ENCODE results near the gene ADAR. TPM values are rescaled to one million over a fixed set of nuclear protein-coding genes. Genes with fewer than 3 reads are reported as not detected.

The ADAR gene
- total RNA-seq, 1 donor from 2014 or later, result 209 TPM

DNA sequence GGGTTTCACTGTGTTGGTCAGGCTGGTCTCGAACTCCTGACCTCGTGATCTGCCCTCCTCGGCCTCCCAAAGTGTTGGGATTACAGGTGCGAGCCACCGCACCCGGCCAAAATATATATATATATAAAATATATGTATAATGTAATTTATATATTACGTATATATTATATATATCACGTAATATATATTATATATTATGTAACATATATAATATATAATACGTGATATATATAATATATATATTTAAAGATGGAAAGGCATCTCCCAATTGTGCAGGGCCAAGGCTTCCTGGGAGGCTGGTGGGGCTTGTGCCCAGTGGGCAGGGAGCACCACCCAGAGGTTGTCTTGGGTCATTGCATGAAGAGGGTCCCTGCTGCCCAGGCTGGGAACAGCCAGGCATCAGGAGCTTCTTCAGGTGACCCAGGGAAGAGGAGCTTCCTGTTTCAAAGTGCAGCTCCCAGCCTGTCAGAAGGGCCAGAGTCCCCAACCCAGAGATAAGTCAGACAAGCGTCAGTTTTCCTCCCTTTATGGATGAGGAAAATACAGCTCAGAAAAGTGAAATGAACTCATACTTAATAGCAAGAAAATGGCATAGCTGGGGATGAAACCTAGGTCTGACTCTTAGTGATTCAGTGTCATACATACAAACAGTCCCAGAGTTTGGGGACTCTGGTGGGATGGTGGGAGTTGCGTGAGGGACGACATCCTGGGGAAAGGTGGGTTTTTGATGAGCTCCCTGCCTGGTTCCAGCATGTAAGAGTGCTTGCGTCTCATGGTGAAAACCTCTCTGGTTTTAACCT lies 61.5 kb downstream of the ADAR start:
- no peak overlapping the region for H3K27ac Mint-ChIP-seq
- ChIA-PET POLR2A (interaction anchor here (0.7 to 1.1 kb wide), 2 partner anchors 67 to 590 kb away, joined by 3 read pairs; no protein-coding TSS in a partner anchor), CTCF (interaction anchor here (0.6 to 6.2 kb wide), 9 partner anchors 9 to 220 kb away, joined by 3 to 101 read pairs (median 3); no protein-coding TSS in a partner anchor)
- H3K4me1 Mint-ChIP-seq, result peaks cover 5% of the 10 kb centered on the region
- H3K27me3 Mint-ChIP-seq, result no peaks in the 10 kb centered on the region
- peak; percentile 97 for ATAC-seq (ENCODE audit: low read depth)
- no peaks in the 10 kb centered on the region for H3K9me3 Mint-ChIP-seq
- peak; percentile 27 for DNase-seq
- TF ChIP-seq, protein P1, sequence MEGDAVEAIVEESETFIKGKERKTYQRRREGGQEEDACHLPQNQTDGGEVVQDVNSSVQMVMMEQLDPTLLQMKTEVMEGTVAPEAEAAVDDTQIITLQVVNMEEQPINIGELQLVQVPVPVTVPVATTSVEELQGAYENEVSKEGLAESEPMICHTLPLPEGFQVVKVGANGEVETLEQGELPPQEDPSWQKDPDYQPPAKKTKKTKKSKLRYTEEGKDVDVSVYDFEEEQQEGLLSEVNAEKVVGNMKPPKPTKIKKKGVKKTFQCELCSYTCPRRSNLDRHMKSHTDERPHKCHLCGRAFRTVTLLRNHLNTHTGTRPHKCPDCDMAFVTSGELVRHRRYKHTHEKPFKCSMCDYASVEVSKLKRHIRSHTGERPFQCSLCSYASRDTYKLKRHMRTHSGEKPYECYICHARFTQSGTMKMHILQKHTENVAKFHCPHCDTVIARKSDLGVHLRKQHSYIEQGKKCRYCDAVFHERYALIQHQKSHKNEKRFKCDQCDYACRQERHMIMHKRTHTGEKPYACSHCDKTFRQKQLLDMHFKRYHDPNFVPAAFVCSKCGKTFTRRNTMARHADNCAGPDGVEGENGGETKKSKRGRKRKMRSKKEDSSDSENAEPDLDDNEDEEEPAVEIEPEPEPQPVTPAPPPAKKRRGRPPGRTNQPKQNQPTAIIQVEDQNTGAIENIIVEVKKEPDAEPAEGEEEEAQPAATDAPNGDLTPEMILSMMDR (IDR thresholded peaks at IDR 0.05), result no peak
- intact Hi-C loops (cut with micrococcal nuclease), result loop anchor here (1.0 to 2.0 kb wide), 4 partner anchors 67 to 218 kb away; no protein-coding TSS in a partner anchor
- peaks cover 29% of the 10 kb centered on the region for H3K36me3 Mint-ChIP-seq (ENCODE audit: low read depth)
- no peak overlapping the region for H3K4me3 Mint-ChIP-seq

GRCh38 chr1:154541231-154541630 lies 66.8 kb downstream of the ADAR start:
- Mint-ChIP-seq H3K27ac (no peak overlapping the region), H3K9me3 (no peaks in the 10 kb centered on the region), H3K4me1 (no peaks in the 10 kb centered on the region), H3K27me3 (peaks cover 16% of the 10 kb centered on the region), H3K36me3 (ENCODE audit: low read depth) (no peaks in the 10 kb centered on the region), H3K4me3 (no peak overlapping the region)
- CTCF ChIA-PET, result no interaction called here
- TF ChIP-seq, protein P1 (IDR thresholded peaks at IDR 0.05), result no peak
- DNase-seq (no peak), ATAC-seq (ENCODE audit: low read depth) (no peak)
- intact Hi-C loops (cut with micrococcal nuclease), result no loop called here
- POLR2A ChIA-PET, result no interaction called here

GRCh38 chr1:154539486-154540483 lies 68.2 kb downstream of the ADAR start:
- ATAC-seq (ENCODE audit: low read depth) (no peak), DNase-seq (no peak)
- ChIA-PET POLR2A (interaction anchor here (0.6 kb wide), 1 partner anchor 493 kb away, joined by 4 read pairs; no protein-coding TSS in a partner anchor), CTCF (no interaction called here)
- Mint-ChIP-seq H3K27me3 (peaks cover 19% of the 10 kb centered on the region), H3K4me1 (no peaks in the 10 kb centered on the region), H3K9me3 (peaks cover 3% of the 10 kb centered on the region), H3K36me3 (ENCODE audit: low read depth) (no peaks in the 10 kb centered on the region), H3K27ac (no peak overlapping the region), H3K4me3 (no peak overlapping the region)
- TF ChIP-seq, protein P1 (IDR thresholded peaks at IDR 0.05), result no peak
- intact Hi-C loops (cut with micrococcal nuclease), result no loop called here

DNA sequence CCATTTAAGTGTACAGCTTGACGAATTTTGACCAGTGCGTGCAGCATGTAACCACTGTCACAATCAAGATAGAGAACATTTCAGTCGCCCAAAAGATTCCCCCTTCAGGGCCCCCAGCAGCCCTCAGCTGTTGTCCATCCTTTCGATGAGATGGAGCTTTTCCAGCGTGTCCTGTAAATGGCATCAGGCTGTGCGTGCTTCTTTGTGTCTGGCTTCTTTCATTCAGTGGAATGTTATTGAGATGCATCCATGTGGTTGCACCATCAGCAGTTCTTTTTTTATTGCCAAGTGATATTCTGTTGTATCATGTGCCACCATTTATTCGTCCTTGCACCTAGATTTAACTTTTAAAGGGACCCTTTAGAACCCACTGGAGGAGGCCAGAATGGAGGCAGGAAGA lies 71.4 kb downstream of the ADAR start:
- H3K4me3 Mint-ChIP-seq, result no peak overlapping the region
- POLR2A ChIA-PET, result no interaction called here

More for the DNA sequence above, 71.4 kb downstream of the ADAR start:
- intact Hi-C loops (cut with micrococcal nuclease), result no loop called here
- Mint-ChIP-seq H3K36me3 (ENCODE audit: low read depth) (no peaks in the 10 kb centered on the region), H3K27me3 (peaks cover 25% of the 10 kb centered on the region), H3K4me1 (no peaks in the 10 kb centered on the region), H3K27ac (no peak overlapping the region), H3K9me3 (peaks cover 3% of the 10 kb centered on the region)
- CTCF ChIA-PET, result no interaction called here
- TF ChIP-seq, protein P1 (IDR thresholded peaks at IDR 0.05), result no peak
- DNase-seq (no peak), ATAC-seq (ENCODE audit: low read depth) (no peak)
